Stimulated activated CD4-positive, alpha-beta T cell treated with anti-CD3 and anti-CD28 coated beads, Interleukin-12 subunit alpha, Interleukin-12 subunit beta, amount 100 ng/mL, for 48 hours (primary cell): ENCODE results near the gene VEZF1.

Experiments used
- DNase-seq, 3 donors: peaks; one replicate each; pipeline ENCODE4 v3.0.0-alpha.2; 2020; ENCODE audit warnings: low read depth in 2 of 3, low spot score in 1 of 3

VEZF1 gene

DNA sequence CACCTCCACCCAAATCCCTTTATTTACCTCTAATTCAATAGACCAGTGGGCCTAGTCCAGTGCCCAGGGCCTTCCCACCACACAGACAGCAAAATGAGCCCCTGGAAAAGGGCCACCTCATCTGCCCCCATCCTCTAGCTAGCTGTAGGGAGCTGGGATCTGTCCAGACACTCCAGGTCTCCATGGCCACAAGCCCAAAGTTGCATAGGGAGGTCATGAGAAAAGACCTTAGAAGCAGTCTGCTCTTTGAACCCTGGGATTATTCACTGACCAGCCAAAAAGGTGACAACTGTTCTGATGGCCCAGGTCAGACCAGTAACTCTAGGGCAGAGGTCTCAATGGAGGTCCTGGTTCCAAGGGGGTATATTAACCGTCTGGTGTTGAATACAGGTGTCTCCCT, 34.8 kb downstream of the VEZF1 start:
- no peak for DNase-seq

DNA sequence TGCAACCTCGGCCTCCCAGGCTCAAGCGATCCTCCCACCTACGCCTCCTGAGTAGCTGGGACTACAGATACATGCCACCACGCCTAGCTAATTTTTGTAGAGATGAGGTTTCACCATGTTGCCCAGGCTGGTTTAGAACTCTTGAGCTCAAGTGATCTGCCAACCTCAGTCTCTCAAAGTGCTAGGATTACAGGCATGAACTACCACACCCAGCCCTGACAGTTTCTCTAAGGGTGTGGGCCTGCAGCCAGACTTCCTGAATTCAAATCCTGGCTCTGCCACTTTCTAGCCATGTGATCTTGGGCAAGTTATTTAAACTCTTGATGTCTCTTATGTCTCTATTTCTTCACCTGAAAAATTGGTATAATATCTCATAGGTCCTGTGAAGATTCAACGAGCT, 38.4 kb downstream of the VEZF1 start:
- DNase-seq, result no peak

- no peak for DNase-seq
Measured at GRCh38 chr17:57948555-57949420, 39.3 kb downstream of the VEZF1 start.

DNA sequence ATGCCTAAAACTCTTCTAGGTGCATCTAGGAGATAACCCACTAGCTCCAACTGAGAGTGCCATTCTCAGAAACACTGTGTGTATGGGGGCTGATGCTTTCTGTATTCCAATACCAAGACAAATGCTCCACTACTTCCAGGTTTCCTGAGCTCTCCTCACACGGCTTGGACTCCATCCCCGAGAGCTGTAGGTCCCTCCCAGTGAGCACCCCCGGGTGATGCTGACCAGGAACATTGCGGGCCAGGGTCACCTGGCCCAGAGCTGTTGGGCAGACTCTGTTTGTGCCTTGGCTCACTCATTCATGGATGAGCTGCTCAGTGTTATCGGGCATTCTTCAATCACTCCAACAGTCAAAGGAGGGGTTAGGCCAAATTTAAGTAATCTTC, 39.9 kb downstream of the VEZF1 start:
- DNase-seq, result no peak

DNA sequence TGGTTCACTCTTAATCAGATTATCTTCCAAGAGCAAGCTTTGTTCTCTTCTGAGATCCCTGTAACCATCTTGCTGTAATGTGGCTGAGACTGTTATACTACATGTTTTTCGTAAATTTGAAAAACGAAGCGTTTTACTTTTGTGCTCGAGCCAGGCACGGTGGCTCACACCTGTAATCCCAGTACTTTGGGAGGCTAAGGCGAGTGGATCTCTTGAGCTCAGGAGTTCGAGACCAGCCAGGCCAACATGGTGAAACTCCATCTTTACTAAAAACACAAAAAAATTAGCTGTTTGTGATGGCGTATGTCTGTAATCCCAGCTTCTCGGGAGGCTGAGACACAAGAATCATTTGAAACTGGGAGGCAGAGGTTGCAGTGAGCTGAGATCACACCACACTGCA, 40.7 kb downstream of the VEZF1 start:
- no peak for DNase-seq

GRCh38 chr17:57946798-57947358, 41.2 kb downstream of the VEZF1 start:
- DNase-seq, result no peak

GRCh38 chr17:57945996-57946797, 41.9 kb downstream of the VEZF1 start:
- DNase-seq, result no peak

DNA sequence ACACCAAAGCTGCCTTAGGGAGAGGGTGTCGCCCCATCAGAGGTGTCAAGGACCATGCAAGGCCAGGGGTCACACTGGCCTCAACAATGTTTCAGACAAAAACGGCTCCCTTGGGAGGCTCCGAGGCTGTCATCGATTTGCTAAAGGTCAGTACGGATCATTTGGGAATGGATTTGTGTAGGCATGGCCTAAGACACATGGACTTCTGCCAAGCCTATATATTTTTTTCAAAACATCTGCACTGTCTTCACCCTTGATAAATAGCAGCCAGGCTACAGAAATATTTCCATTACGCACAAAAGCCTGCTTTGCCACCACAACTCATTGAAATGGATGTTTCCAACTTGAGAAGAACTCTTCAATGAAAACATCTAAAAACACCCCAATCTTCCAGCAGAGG, 43.1 kb downstream of the VEZF1 start:
- no peak for DNase-seq

DNA sequence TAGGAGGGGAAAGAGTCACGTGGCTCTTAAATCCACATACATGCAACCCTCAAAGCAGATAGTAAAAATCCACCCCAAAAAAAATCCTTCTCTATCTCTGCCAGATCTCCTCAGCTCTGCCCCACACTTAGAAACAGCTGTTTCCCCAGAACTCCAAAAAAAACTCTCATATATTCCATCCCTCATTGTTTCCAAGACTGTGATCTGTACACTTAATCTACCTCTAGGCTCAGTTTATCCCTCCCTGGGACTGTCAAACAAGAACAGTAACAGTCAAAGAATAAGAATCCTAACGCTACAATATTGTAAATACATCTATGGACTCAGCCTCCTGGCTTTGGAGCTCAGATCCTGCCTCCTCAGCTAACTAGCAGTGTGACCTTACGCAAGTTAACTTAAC, 44.4 kb downstream of the VEZF1 start:
- no peak for DNase-seq

DNA sequence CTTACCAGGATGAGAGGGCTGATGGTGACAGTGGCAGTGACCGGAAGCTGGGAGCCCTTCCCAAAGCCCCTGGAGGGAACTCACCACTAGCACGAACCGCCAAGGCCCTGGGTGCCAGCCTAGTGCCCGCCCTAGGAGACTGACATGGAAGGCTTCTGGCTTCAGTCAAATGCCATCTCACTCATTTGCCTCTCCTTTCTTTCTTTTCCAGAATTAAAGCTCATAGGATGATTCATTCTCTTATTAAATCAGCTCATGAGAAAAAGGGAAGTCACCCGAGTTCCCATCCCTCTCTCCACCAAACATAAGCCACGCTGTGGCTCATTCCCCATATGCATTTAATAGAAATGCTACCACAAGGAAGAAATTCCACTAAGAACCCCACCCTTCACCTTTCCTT, 44.9 kb downstream of the VEZF1 start:
- no peak for DNase-seq

DNA sequence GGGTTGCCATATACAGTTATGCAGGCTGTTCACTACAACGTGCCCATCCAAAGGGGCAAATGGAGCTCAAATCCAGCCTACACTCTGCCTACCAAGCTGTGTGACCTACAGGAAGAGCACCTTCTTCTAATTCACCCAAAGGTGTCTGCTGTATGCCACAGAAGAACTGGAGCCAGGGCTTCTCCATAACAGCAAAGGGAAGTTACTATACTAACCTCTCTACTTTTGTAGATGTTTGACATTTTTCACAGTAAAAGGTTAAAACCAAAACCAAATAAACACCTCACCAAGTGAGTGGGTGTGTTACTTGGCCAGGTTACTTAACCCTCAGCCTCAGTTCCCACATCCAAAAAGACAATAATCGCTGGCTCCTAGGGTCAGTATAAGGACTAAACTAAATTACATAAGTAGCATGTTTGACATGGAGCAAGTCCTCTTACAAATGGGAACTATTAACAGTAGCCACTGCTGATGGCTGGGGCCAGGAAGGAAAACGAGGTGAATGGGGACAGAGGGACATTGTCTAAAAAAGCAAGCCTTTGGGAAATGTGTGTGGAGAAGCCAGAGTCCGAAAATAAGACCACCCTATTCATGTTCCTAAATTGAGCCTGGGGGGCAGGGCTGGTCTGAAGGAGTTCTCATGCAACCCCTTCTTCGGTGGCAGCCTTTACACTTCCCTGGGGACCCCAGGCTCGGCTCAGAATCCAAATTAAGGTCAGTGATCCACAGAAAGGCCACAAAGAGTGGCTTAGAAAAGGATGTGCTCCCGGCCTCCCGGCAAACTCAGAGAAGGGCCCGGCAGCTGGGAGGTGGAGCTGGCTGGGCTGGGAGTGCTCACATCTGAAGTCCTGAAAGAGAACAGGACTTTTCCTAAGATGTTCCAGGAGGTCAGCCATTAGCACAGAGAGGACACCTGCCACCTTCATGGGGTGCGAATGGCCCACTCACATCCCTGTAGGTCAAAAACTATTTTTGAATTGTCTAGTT, 46.4 kb downstream of the VEZF1 start:
- no peak for DNase-seq

DNA sequence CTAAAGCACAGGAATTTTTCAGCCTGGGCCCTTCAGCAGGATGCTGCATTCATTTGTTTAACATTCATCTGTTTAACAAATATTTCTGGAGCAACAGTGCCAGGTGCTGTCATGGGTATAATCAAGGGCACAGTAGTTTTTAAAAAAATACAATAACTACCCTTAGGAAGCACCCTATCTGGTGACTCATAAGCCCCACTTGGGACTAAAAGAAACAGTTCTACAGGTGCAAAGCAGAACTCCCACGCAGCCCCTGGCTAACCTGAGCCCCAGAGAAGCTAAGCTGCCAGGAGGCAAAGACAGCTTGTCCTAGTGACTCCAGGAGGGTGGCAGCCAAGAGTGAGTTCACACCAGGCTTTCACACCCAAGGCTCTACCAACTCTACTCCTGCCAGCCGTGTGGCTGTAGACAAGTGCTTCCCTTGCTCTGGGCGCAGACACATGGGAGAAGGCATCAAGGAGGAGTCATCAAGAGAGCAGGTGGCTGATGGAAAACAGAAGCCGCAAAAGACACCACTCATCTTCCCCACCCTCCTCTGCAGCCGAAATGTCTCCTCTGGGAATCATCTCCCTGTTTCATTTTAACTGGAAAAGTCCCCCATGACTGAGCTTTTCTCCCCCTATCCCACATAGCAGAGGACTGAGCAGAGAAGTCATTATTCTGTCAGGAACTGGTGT, 47.3 kb downstream of the VEZF1 start:
- DNase-seq, result no peak

DNA sequence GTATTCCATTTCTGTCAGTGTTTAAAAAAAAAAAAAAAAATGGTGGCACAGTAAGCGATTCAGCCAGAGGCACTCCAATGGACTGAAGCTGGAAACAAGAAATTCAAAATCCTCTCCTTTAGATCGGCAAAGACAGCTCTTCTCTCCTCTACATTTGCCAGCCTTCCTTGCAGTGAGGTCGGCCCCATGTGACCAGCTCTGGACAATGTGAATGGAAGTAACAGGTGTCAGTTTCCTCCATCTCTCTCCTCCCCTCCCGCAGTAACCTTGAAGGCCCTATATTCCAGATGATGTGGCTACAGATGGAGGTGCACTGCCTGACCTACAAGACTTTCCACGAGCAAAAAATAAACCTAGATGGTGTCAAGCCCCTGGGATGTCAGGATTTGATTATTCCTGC, 47.8 kb downstream of the VEZF1 start:
- DNase-seq, result no peak

DNA sequence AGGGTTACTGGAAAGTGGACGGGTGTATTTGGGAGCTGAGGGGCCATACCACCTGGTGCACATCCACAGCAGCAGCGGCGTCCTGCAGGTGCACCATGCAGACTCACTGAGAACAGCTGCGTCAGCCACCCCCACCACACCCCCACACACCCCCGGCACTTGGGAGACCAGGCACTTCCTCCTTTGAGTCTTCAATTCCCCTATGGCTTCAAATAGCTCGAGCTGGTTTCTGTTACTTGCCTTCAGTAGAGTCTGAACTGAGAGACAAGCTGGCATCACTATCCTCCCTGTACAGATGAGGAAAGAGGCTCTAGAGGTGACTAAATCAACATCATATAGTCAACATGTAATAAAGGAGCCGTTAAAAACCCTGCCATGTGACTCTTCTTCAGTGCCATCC, 48.3 kb downstream of the VEZF1 start:
- DNase-seq, result no peak

DNA sequence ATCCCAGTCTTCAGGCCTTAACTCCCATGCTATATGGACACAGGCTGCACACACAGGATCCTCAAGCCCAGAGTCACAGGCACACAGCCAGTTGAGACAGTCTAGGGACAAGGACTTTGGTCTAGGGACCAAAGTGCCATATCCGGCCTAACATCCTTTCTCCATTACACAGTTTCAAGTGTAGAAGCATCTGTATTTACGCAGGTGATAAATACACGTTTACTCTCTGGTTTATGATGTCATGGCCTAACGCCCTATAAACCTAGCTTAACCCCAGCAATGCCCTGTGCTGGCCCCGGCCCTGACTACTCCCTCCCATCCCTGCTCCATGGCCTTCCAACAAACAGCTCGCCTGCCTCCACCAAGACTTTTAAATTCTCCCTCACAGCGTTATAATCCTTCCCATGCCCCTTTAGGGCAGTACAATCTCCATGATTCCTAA, 50.0 kb downstream of the VEZF1 start:
- DNase-seq, result no peak

DNA sequence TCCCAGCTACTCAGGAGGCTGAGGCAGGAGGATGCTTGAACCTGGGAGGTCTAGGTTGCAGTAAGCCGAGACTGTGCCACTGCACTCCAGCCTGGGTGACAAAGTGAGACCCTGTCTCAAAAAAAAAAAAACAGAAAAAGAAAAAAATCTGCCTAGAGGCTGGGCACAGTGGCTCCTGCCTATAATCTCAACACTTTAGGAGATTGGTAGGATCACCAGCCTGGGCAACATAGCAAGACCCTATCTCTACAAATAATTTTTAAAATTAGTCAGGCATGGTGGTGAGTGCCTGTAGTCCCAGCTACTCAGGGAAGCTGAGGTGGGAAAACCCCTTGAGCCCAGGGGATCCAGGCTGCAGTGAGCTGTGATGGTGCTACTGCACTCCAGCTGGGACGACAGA, 50.6 kb downstream of the VEZF1 start:
- no peak for DNase-seq

DNA sequence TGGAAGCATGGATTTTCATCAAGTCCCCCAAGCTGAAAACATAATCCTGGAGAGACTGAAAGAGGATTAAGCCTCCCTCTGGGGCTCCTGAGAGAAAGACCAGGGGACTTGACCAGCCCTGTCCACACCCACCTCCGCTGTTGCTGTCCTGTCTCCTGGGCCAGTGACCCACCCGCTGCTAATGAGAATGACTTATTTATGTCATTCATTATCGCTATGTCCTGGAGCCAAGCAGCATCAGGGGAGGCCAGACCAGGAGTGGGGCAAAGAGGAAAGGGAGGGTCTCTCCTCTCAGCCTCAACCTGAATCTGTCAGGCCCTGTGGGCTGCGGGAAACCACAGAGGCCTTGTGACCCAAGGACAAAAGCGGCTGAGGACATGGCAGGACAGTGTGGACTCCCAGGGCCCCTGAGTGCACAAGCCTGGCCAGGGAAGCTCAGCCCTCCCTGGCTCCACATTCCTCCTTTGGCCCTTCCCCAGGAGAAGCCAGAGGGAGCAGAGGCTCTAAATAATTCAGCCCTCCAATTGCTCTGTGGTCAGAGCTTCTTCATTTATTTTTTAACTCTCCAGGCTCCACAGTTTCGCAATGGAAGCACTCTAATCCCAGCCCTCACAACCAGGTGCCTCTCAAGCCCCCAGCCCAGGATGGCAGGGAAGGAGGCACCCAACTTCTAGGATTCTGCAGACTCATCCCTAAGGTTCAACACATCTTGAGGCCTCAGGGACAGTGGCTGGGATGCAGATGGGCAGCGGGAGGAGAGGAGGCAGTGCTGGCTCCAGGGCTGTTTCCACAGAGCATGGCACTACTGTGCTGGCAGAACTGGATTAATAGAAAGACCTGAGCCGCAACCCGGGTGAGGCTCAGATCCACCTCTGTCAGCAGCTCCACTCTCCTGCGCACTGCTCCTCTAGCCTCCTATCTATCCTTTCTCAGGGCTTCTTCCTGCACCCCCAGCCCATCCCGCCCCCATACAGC, 51.9 kb downstream of the VEZF1 start:
- DNase-seq, result no peak

DNA sequence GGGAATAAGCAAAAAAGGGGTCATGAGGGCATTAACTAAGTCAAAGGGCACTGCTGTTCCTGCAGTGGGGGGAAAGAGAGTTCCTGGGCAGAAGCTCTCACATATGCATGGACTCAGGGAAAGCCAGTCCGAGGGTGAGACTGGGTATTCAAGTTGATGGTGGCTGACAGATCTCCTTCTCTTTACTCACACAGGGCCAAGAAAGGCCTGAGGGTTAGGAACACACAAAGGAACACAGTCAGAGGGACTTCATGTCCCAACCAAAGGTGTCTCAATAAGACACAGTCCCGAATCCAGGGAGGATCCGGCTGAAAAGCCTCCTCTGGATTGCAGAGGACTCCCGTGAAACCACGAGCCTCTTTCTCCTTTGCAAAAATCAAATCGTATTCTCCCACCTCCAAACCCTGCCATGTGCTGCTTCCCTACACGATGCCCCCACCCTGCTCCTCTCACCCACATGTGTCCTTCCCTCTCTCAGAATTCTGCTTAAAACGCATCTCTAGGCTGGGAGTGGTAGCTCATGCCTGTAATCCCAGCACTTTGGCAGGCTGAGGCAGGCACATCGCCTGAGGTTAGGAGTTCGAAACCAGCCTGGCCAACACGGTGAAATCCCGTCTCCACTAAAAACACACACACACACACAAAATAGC, 56.4 kb downstream of the VEZF1 start:
- no peak for DNase-seq

GRCh38 chr17:57930239-57930638, 57.8 kb downstream of the VEZF1 start:
- no peak for DNase-seq
